KMS-11 (cell line): Measurements from ENCODE around the gene DCTN2.

Experiments used
- H2AFZ ChIP-seq: fragments of 200-600 bp; sonication (generic); 2 replicates; pipeline ENCODE4 v1.6.1; 2016; ENCODE audit warnings: antibody characterized with exemption, mixed run types, low read depth
- H3K27ac ChIP-seq: fragments of 200-600 bp; sonication (generic); 2 replicates; pipeline ENCODE4 v1.6.1; 2016; ENCODE audit warnings: mild to moderate bottlenecking, mixed run types
- H3K27me3 ChIP-seq: fragments of 200-600 bp; sonication (generic); 2 replicates; pipeline ENCODE4 v1.6.1; 2017; ENCODE audit warnings: mild to moderate bottlenecking, low read depth, mixed run types, moderate library complexity; ENCODE audit not compliant: insufficient read depth
- H3K36me3 ChIP-seq: fragments of 200-600 bp; sonication (generic); 2 replicates; pipeline ENCODE4 v1.6.1; 2017; ENCODE audit warnings: mild to moderate bottlenecking, mixed run types; ENCODE audit not compliant: insufficient read depth
- H3K4me1 ChIP-seq: fragments of 200-600 bp; sonication (generic); 2 replicates; pipeline ENCODE4 v1.6.1; 2016; ENCODE audit warnings: mild to moderate bottlenecking, low read depth, mixed run types; ENCODE audit not compliant: poor library complexity, severe bottlenecking
- H3K4me2 ChIP-seq: fragments of 200-600 bp; sonication (generic); 2 replicates; pipeline ENCODE4 v1.7.0; 2016; ENCODE audit warnings: mild to moderate bottlenecking, mixed run types
- H3K4me3 ChIP-seq: fragments of 200-600 bp; sonication (generic); IDR thresholded peaks from 2 replicates; pipeline ENCODE4 v1.6.1; 2017; ENCODE audit warnings: low read depth, low read length, mixed read lengths; ENCODE audit not compliant: insufficient read depth
- H3K79me2 ChIP-seq: fragments of 200-600 bp; sonication (generic); 2 replicates; pipeline ENCODE4 v1.6.1; 2016; ENCODE audit warnings: low read depth, mixed run types; ENCODE audit not compliant: insufficient read depth
- H3K9ac ChIP-seq: fragments of 200-600 bp; sonication (generic); 2 replicates; pipeline ENCODE4 v1.6.1; 2016; ENCODE audit warnings: mild to moderate bottlenecking, mixed run types
- H4K20me1 ChIP-seq: fragments of 200-600 bp; sonication (generic); 2 replicates; pipeline ENCODE4 v1.6.1; 2016; ENCODE audit warnings: mild to moderate bottlenecking, mixed run types; ENCODE audit not compliant: insufficient read depth
- TF ChIP-seq, protein P1 (sequence below): fragments of 200-600 bp; sonication (generic); conservative IDR thresholded peaks from 2 replicates; pipeline ENCODE4 v1.6.1; 2017; ENCODE audit warnings: low read depth, mild to moderate bottlenecking, antibody characterized with exemption, low read length, moderate library complexity, mixed read lengths

DCTN2 gene

DNA sequence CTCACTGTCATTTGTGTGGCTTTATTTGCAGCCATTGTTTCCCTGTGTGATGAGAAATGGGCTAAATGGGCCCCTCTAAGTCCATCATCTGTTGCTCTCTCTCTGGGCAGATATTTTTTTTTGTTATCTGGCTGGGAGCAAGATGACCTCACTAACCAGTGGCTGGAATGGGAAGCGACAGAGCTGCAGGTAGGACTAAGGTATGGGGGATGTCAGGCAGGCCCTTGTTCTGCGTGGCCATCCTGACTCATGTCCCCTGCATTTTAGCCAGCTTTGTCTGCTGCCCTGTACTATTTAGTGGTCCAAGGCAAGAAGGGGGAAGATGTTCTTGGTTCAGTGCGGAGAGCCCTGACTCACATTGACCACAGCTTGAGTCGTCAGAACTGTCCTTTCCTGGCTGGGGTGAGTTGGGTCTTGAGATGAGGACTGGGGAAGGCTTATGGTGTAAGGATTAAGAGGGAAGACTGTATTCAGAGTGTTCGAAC, 57.8 kb downstream of the DCTN2 start:
- peak overlapping the region; percentile 74 for H3K4me3 ChIP-seq
- peak overlapping the region; percentile 77 for H3K4me2 ChIP-seq
- no peaks in the 10 kb centered on the region for H3K27me3 ChIP-seq
- peaks cover 27% of the 10 kb centered on the region for H3K4me1 ChIP-seq
- no peaks in the 10 kb centered on the region for H4K20me1 ChIP-seq
- H3K27ac ChIP-seq = no peak overlapping the region; the same call in 1 of the 2 replicates
- peaks cover 37% of the 10 kb centered on the region for H3K79me2 ChIP-seq
- H3K36me3 ChIP-seq = peaks cover 27% of the 10 kb centered on the region; the same call in 1 of the 2 replicates
- peak overlapping the region; percentile 64; the same call in 1 of the 2 replicates for H3K9ac ChIP-seq
- TF ChIP-seq, protein P1, sequence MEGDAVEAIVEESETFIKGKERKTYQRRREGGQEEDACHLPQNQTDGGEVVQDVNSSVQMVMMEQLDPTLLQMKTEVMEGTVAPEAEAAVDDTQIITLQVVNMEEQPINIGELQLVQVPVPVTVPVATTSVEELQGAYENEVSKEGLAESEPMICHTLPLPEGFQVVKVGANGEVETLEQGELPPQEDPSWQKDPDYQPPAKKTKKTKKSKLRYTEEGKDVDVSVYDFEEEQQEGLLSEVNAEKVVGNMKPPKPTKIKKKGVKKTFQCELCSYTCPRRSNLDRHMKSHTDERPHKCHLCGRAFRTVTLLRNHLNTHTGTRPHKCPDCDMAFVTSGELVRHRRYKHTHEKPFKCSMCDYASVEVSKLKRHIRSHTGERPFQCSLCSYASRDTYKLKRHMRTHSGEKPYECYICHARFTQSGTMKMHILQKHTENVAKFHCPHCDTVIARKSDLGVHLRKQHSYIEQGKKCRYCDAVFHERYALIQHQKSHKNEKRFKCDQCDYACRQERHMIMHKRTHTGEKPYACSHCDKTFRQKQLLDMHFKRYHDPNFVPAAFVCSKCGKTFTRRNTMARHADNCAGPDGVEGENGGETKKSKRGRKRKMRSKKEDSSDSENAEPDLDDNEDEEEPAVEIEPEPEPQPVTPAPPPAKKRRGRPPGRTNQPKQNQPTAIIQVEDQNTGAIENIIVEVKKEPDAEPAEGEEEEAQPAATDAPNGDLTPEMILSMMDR = no peak
- H2AFZ ChIP-seq = no peak overlapping the region

DNA sequence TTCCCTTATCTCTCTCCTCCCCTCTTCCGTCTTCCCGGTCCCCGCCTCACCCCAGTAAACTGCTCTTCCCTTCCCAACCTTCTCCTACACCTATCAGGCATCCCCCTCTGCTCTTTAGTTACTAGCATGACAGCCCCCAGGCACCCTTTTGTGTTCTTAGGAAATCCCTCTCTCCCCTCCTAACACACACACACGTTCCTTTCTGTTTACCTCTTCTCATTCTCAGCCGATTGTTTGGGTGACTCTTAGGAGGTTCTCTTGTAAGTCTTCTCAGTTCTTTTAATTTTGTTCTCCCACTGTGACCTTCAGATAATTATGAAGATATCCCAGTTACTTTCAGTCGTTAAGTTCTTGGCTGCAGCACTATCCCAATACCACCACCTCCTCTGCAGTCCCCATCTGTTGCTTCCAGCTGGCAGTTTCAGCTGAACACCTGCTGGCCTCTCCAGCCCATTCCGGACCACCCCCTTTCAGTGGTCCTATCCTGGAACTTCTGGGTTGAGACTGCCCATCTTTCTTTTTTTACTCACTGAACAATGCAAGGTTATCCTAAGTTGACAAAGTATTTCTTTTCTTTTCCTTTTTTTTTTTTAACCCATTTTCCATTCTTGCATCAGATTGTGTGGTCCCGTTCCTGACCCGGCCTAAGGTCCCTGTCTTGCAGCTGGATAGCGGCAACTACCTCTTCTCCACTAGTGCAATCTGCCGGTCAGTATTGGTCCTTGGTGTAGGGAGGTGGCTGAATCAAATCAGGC, 58.4 kb downstream of the DCTN2 start:
- Histone ChIP-seq H2AFZ (peak overlapping the region; percentile 38; the same call in 1 of the 2 replicates), H3K9ac (peak overlapping the region; percentile 64), H3K4me3 (peak overlapping the region; percentile 92), H4K20me1 (no peaks in the 10 kb centered on the region), H3K79me2 (peaks cover 37% of the 10 kb centered on the region), H3K36me3 (peaks cover 27% of the 10 kb centered on the region; the same call in 1 of the 2 replicates), H3K4me1 (peaks cover 27% of the 10 kb centered on the region), H3K27ac (peak overlapping the region; percentile 41), H3K27me3 (no peaks in the 10 kb centered on the region), H3K4me2 (peak overlapping the region; percentile 77)
- TF ChIP-seq, protein P1 = peak; percentile 14; the same call in 1 of the 2 replicates

DNA sequence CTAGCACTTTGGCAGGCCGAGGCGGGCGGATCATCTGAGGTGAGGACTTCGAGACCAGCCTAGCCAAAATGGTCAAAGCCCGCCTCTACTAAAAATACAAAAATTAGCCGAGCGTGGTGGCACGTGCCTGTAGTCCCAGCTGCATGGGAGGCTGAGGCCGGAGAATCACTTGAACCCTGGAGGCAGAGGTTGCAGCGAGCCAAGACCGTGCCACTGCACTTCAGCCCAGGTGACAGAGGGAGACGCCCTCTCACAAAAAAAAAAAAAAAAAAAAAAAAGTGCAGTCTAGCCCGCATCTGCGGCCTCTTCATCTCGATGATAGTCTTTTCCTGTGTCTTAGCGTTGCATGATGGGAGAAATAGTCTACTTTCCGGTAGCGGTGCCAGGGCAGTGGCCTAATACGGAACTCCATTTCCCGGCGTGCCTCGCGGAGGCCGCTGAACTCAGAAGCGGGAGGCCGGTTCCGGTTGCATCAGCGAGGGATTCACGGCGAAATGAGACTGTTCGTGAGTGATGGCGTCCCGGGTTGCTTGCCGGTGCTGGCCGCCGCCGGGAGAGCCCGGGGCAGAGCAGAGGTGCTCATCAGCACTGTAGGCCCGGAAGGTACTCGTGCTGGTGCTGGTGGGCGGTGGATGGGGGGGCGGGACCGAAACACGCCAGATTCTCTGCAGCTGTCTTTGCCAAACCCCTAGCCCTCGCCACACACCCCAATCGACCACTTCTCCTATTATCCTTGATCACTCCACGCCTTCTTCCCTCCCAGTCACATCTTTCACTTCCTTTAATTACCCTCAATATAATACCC, 59.2 kb downstream of the DCTN2 start, which contains the start of gene MARS1:
Gene MARS1 (plus strand): TSS at position 472 of the 805 bp plus-strand sequence. CDS start 23 bp downstream, at position 495.
- Histone ChIP-seq H3K4me2 (peak within 1 kb of the TSS; percentile 77), H2AFZ (peak within 1 kb of the TSS; percentile 48; the same call in 1 of the 2 replicates), H3K27me3 (no peaks in the 10 kb centered on the region; the same call in 1 of the 2 replicates), H3K27ac (peak within 1 kb of the TSS; percentile 41), H4K20me1 (no peaks in the 10 kb centered on the region), H3K4me1 (peaks cover 27% of the 10 kb centered on the region), H3K4me3 (peak within 1 kb of the TSS; percentile 92), H3K79me2 (peaks cover 37% of the 10 kb centered on the region), H3K9ac (peak within 1 kb of the TSS; percentile 64), H3K36me3 (peaks cover 27% of the 10 kb centered on the region; the same call in 1 of the 2 replicates)
- TF ChIP-seq, protein P1 = 0 out of 2 replicates have a peak, but pooled peaks have one; percentile 16

DNA sequence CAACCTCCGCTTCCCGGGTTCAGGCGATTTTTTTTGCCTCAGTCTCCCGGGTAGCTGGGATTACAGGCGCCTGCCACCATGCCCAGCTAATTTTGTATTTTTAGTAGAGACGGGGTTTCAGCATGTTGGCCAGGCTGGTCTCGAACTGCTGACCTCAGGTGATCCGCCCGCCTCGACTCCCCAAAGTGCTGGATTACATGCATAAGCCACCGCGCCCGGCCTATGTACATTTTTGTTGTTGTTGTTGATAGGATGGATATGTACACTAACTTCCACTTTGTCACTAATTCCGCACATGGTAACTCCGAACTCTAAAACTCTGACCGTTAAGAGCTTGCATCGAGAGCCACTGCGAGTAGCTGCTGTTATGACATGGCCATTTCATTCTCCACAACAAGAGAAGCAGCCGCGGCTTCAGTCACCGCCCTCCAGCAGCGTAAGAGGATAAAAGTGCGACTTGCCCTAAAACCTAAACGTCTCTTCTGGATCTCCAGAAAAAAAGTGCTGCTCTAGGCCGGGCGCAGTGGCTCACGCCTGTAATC, 59.9 kb downstream of the DCTN2 start:
- Histone ChIP-seq H4K20me1 (no peaks in the 10 kb centered on the region), H3K4me1 (peaks cover 27% of the 10 kb centered on the region), H3K79me2 (peaks cover 37% of the 10 kb centered on the region), H3K27ac (no peak overlapping the region), H3K4me3 (no peak overlapping the region), H3K36me3 (peaks cover 27% of the 10 kb centered on the region; the same call in 1 of the 2 replicates), H3K27me3 (peaks cover under 1% of the 10 kb centered on the region; the same call in 1 of the 2 replicates), H3K9ac (no peak overlapping the region), H3K4me2 (peak overlapping the region; percentile 21; the same call in 1 of the 2 replicates), H2AFZ (peak overlapping the region; percentile 48; the same call in 1 of the 2 replicates)
- TF ChIP-seq, protein P1 = no peak
